HG03066 (cell line): ENCODE results near the gene DNMT3B.
"Not testable (repeated sequence)": the region's sequence is repeated elsewhere in the genome, so short reads cannot be mapped to it uniquely, and the experiment has no call there.

Experiments
- ATAC-seq: cut with Tn5 transposase; IDR thresholded peaks from one replicate; pipeline ENCODE4 v1.9.1; 2021; ENCODE audit warnings: low read depth; ENCODE audit not compliant: unreplicated experiment

The DNMT3B gene

DNA sequence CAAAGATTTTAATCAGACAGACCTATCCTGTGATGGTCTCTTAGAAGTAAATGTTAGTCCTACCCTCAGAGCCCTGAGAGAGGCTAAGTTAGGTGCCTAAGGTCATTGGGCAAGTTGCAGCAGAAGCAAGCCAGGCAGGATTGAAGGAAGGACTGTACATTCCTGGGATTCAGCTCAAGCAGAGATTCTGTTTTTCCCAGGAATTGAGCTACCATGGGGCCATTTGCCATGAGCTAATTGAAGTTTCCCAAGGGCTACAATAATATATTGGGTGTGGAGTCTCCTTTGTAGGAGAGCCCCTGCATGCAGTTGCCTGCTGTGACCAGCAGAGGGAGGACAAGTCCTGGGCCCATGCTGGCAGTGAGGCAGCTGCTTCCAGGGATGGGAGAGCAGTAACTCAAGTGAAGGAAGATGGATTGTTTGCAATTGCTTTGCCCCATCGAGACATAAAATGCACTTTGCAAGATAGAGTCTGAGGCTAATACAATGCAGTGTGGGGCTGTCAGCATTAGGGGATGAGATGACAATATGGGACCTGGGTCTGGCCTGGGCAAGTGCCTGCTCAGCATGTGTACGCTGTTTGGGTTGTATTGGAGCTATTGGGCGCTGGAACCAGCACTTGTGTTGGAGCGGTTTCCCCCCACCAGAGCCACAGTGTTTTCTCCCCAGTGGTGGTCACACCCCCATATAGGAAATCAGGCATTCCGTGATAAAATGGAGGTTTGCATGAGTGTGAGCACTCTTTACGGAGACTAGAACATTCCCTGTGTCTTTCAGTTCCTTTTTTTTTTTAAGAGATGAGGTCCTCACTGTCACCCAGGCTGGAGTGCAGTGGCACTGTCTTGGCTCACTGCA is 27.9 kb downstream of the DNMT3B start:
- ATAC-seq: no peak

DNA sequence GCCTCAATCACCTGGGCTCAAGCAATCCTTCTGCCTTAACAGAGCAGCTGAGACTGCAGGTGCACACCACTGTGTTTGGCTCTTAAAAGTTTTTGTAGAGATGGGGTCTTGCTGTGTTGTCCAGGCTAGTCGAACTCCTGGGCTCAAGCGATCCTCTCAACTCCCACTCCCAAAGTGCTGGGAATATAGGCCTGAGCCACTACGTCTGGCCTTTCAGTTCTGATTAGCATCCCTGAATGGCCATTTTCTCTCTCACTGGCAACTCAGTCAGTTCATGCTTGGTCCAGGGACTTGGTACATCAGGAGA is 28.5 kb downstream of the DNMT3B start:
- no peak for ATAC-seq

DNA sequence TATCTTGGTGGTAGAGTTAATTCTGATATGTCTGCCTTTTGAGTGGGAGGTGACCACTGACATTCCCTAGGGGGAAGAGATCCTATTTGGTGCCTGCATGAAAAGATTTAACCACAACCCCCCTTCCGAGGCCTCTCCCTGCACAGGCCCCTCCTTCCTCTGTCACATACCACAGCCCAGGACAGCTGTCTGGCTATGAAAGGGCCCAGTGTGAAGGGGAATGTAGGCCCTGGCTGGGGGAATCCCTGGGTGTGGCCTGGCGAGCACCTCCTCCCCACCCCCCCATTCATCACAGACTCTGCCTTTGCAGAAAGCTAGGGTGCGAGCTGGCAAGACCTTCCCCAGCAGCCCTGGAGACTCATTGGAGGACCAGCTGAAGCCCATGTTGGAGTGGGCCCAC is 30.1 kb downstream of the DNMT3B start:
- ATAC-seq: peak; percentile 57

DNA sequence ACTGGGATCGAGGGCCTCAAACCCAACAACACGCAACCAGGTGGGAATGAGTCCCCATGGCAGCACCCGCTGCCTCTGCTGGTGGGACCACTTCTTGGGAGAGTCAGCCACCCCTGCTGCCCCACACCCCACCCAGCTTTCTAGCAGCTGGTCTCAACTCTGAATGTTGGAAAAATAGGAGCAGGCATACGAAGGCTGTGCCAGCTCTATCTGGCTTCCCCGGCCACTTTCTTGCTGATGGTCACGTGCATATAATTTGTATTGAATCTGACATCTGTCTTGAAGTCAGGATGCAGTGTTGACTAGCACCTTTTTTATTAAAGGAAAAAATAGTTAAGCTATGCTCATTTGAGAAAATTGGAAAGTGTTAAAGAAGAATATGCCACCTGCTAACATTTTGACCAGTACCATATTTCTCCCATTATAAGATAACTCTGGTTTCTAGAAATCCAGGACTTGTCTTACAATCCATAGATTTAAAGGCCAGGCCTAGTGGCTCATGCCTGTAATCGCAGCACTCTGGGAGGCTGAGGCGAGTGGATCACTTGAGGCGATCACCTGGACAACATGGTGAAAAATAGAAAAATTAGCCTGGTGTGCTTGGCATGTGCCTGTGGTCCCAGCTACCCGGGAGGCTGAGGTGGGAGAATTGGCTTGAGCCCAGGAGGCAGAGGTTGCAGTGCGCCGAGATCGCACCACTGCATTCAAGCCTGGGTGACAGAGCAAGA is 30.7 kb downstream of the DNMT3B start:
- ATAC-seq: no peak

DNA sequence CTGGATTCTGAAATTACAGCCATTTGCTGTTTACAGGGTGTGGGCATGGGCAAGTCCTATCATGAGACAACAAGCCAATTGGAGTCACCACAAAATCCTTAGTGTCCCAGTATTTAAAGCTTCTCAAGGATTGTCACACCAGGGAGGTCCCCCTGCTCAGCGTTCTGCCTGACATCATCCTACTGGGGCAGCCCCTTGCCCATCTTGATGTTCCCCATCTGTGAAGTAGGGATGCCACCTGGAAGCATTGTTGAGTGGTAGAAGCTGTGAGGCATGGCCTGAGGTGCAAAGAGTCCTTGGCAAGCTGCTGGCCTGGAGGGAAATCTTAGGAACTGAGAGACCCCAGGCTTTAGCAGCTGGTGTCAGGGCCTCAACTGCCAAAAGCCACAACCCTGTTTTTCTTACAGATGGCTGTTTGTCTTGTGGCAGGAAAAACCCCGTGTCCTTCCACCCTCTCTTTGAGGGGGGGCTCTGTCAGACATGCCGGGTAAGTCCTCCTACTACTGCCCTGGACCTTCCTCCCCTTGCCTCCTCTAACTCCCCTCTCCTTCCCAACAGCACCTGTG is 34.3 kb downstream of the DNMT3B start:
- ATAC-seq: no peak

DNA sequence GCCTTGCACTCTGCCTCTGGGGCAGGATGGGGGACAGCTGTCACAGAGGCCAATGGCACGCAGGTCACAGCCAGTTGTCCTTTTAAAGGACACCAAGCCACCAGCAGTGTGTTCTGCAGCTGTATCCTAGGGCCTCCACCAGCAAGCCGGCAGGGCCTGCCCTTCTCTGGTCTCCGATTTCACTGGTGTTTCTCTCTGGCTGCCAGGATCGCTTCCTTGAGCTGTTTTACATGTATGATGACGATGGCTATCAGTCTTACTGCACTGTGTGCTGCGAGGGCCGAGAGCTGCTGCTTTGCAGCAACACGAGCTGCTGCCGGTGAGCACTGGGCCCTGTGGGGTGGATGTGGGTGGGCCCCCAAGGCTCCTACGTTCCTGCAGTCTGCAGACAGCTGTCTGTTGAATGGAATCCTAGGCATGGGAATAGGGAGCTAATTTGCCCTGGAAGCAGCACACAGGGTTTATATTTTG is 34.8 kb downstream of the DNMT3B start:
- no peak for ATAC-seq

DNA sequence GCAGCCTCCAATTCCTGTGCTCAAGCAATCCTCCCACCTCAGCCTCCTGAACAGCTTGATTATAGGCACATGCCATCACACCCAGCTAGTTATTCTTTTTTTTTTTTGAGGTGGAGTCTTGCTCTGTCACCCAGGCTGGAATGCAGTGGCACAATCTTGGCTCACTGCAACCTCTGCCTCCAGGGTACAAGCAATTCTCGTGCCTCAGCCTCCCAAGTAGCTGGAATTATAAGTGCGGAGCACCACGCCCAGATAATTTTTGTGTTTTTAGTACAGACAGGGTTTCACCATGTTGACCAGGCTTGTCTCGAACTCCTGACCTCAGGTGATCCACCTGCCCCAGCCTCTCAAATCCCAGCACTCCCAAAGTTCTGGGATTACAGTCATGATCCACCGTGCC is 35.4 kb downstream of the DNMT3B start:
- ATAC-seq: not testable (repeated sequence)

DNA sequence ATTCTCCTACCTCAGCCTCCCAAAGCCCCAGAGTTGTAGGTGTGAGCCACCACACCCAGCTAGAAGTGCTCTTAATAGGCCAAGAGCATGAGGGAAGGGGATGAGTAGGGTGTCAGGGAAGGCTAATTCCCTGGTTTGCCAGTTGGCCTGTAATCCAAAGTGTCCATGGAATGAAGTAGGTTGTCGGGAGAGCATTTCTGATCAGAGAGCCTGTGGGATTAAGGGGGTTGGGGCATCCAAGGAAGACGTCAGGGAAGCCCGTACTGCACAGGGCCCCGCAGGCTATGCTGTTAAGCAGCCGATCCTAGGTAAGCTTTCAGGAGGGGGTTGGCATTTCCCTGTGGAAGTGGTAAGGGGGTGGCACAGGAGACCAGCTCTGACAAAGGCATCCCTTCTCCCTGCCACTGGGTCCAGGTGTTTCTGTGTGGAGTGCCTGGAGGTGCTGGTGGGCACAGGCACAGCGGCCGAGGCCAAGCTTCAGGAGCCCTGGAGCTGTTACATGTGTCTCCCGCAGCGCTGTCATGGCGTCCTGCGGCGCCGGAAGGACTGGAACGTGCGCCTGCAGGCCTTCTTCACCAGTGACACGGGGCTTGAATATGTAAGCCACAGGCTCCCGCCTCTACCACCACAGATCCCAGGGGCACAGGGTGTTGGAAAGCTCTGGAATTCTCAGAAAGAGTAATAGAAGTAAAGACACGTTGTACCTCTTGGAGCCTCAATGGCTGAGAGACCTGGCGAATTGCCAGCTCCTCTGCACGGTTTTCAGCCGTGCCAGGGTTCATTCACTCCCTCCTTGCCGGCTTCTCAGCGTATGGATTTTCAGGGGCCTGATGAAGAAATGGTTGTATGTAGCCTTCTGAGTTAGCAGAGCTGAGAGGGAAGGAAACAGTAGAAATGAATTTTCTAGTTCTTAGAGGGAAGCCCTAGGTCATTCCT is 36.1 kb downstream of the DNMT3B start:
- no peak for ATAC-seq

DNA sequence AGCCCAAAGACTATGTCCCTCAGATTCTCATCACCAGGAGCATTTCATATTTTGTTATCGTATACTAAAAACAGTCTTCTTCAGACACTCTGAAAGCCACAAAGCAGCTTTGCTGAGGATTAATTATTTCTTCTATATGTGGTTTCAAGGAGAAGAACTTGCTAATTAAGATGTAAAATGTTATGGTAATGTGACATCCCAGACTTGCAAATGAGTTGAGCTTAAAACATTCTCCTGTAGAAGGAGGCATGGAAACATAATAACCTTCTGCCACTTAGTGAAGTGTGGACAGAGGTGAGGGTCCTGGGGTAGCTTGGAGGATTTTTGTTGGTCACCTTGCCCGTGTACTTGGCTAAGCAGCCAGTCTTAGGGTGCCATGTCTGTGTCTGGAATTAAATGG is 40.9 kb downstream of the DNMT3B start:
- no peak for ATAC-seq

DNA sequence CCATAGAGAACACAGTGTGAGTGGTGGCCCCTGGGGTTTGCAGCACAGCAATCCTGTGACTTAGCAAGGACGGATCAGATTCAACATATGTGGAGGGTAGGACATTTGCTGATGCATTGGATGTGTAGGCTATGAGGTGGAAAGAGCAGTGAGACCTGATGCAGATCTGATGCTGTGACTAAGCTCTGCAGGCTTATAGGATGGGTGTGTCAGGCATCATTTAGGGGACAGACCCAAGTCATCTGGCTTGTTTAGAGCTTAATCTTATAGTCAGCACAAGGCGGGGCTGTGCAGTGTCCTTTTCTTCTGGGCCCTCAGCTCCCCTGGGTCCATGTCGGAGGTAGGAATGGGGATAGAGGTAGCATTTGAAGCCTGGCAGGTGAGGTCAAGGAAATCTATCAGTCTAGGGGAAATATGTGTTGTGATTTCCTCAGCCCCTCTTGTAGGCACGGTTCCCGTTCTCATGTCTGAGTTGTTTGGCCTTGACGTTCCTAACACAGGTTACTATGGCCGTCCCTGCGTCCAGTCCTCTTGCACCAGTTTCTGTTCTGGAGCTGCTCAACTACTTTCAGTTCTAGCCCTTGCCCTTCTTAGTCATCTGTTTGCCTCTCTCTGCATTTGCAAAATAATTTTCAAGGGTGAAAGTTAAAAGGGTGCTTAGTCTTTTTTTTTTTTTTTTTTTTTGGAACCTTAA is 42.0 kb downstream of the DNMT3B start:
- no peak for ATAC-seq

DNA sequence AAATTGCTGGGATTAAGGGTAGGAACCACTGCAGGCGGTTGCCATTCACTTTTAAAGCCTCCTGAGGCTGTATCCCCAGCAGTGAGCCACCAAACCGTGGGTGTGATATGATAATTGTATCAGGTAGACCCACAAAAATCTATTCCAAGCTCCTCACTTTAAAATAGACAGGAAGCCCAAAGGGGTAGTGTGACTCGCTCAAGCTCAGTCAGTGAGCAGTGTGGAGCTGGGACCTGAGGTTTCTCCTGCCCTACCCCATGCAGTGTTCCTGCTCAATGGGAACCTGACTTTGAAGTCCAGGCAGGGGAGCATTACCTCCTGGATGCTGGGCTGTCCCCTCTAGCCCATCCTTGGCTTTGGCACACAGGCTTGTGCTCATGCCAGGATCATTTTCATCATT is 42.6 kb downstream of the DNMT3B start:
- ATAC-seq: no peak

DNA sequence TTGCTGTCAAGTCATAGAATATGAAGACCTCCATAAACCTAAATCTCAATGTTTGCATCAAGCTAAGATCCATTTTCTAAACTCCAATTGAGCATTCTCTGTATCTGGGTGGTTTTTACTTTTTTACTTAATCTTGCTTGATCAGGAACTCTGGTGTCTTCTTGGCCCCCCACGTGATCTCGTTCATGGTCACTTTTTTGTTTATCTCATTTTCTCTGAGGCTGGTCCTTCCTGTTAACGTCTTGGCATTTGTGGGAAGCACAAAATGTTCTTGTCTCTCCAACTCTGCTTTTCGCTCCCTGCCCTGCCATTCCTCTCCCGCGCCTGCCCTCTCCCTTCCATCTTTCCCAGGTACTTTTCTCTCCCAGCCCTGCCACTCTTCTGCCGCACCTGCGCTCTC is 43.5 kb downstream of the DNMT3B start:
- ATAC-seq: no peak

DNA sequence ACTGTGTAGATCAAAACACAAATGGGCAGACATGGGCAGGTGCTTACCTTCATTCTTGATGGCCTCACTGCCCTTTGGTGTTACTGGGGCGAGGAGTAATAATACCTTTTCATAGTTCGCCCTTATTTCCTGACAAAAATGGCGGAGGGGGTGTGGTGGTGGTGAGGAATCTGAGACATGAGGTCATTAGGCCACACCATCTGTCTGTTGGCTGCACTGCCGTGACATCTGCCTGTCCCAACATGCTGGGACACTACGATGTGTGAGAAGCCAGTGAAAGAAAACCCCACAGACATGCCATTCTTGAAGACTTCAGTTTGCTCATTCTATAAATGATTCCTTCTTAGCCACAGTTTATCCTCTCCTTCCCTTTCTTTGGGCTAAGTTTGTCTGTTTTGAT is 44.2 kb downstream of the DNMT3B start:
- ATAC-seq: no peak

DNA sequence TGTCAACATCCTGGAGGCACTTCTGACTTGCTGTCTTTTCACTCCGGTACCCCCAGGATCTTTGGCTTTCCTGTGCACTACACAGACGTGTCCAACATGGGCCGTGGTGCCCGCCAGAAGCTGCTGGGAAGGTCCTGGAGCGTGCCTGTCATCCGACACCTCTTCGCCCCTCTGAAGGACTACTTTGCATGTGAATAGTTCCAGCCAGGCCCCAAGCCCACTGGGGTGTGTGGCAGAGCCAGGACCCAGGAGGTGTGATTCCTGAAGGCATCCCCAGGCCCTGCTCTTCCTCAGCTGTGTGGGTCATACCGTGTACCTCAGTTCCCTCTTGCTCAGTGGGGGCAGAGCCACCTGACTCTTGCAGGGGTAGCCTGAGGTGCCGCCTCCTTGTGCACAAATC is 45.5 kb downstream of the DNMT3B start:
- no peak for ATAC-seq

DNA sequence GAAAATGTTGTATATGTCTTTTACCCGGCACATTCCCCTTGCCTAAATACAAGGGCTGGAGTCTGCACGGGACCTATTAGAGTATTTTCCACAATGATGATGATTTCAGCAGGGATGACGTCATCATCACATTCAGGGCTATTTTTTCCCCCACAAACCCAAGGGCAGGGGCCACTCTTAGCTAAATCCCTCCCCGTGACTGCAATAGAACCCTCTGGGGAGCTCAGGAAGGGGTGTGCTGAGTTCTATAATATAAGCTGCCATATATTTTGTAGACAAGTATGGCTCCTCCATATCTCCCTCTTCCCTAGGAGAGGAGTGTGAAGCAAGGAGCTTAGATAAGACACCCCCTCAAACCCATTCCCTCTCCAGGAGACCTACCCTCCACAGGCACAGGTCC is 46.3 kb downstream of the DNMT3B start:
- no peak for ATAC-seq

DNA sequence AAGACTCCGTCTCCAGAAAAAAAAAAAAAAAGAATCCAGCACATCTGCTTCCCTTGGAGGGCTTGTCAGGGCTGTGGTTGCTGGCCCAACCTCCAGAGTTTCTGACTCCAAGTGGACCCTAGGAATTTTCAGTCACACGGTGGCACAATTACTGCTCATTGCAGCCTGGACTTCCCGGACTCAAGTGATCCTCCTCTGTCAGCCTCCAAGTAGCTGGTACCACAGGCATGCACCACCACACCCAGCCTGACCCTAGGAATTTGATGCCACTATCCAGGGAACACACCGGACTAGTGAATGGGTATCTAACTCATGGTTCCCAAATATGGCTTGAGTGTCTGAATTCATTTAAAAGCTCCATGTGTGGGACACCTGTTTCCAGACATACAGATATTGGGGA is 47.7 kb downstream of the DNMT3B start:
- ATAC-seq: no peak

DNA sequence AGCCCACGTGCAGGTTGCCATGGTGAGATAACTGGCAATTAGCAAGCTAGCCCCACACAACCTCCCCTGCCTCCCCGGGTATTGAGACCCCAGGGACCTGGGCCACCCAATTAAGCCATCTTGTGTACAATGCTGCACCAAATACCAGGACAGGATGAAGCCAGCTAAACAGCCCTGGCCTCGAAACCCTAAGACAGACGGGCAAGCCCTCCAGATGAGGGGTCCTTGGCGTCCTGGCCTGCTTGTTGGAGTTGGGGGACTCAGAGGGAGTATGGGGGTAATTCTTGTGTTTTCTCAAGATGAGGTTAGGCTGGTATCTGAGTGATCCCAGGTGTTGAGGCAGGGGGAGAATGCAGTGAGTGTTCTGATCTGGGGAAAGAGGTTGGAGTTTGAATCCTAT is 48.8 kb downstream of the DNMT3B start:
- ATAC-seq: no peak

DNA sequence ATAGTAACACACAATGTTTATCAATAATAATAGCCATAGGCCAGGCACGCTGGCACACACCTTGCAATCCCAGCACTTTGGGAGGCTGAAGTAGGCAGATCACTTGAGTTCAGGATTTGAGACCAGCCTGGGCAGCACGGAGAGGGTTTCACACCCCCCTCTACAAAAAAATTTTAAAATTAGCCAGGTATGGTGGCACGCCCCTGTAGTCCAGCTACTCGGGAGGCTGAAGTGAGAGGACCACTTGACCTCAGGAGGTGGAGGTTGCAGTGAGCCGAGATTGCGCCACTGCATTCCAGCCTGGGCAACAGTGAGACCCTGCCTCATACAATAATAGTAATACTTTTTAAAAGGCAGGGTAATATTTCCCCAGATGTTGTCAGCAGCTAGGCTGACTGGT is 49.7 kb downstream of the DNMT3B start:
- no peak for ATAC-seq

DNA sequence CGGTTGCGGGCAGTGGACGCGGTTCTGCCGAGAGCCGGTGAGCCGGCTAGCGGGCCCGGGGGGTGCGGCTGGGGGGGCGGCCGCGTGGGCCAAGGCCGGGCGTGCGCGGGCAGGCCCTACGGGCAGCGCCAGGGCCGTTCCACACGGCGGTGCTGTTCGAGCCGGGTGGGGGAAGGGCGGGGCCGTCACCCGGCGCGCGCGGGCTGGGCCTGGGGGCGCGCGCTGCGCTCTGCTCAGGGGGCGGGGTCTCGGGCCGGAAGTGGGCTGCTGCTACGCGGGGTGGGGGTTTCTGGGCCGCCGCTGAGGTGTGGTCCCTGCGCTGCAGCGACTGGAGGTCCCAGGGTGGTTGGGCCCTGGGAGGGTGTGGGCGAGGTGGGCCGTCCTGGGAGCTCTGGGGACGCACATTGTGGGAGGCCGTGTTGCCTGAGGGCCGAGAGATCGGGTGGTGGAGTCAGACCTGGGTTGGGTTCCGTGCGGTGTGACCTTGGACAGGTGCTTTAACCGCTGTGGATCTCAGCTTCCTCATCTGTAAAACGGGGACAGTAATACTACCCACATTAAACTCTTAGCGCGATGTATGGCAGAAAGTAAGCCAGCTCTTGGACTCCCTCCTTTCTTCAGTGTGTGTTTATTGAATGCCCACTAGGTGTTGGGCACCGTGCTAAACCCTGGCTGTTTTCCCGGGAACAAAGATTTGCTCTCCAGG is 58.0 kb downstream of the DNMT3B start:
- ATAC-seq: peak; percentile 57
